HCT116 (cell line): Measurements from ENCODE around the gene ABTB2.

Experiments used
- EGR1 ChIP-seq: IDR thresholded peaks from 2 replicates; pipeline ENCODE4 v1.6.1; 2012; ENCODE audit warnings: low read depth
- EZH2phosphoT487 ChIP-seq: fragments of 200-600 bp; IDR thresholded peaks from 2 replicates; pipeline ENCODE4 v1.6.1; 2018; ENCODE audit warnings: antibody characterized with exemption, borderline replicate concordance
- FOSL1 ChIP-seq: IDR thresholded peaks from 2 replicates; pipeline ENCODE4 v1.6.1; 2012; ENCODE audit warnings: low read depth
- POLR2A ChIP-seq: IDR thresholded peaks from 2 replicates; pipeline ENCODE4 v1.7.0; 2011; ENCODE audit warnings: borderline replicate concordance; ENCODE audit not compliant: insufficient read depth, insufficient read length; ENCODE audit errors: extremely low read depth
- POLR2AphosphoS5 ChIP-seq: IDR thresholded peaks from 2 replicates; pipeline ENCODE4 v1.6.1; 2011; ENCODE audit warnings: mild to moderate bottlenecking, low read depth, low read length, moderate library complexity
- RAD21 ChIP-seq: IDR thresholded peaks from 2 replicates; pipeline ENCODE4 v1.6.1; 2012; ENCODE audit warnings: low read depth, mild to moderate bottlenecking
- SP1 ChIP-seq: IDR thresholded peaks from 2 replicates; pipeline ENCODE4 v1.6.1; 2012; ENCODE audit warnings: low read depth
- TF ChIP-seq, protein P1 (sequence below), 3 experiments: fragments of 200-600 bp in 1 of 3; sonication (generic) in 1 of 3; IDR thresholded peaks in 2 of 3; conservative IDR thresholded peaks in 1 of 3; 2 replicates each; pipeline ENCODE4 v1.5.1; 2012 to 2017; ENCODE audit warnings: low read depth in 2 of 3, low read length in 2 of 3, antibody characterized with exemption in 1 of 3, borderline replicate concordance in 1 of 3, control low read depth in 1 of 3, mild to moderate bottlenecking in 1 of 3, mixed read lengths in 1 of 3, mixed run types in 1 of 3, moderate library complexity in 1 of 3; ENCODE audit not compliant: insufficient read depth in 1 of 3
- TF ChIP-seq, protein P2 (sequence below): IDR thresholded peaks from 2 replicates; pipeline ENCODE4 v1.6.1; 2012; ENCODE audit warnings: low read depth
- TF ChIP-seq, protein P3 (sequence below): IDR thresholded peaks from 2 replicates; pipeline ENCODE4 v1.6.1; 2012

DNA sequence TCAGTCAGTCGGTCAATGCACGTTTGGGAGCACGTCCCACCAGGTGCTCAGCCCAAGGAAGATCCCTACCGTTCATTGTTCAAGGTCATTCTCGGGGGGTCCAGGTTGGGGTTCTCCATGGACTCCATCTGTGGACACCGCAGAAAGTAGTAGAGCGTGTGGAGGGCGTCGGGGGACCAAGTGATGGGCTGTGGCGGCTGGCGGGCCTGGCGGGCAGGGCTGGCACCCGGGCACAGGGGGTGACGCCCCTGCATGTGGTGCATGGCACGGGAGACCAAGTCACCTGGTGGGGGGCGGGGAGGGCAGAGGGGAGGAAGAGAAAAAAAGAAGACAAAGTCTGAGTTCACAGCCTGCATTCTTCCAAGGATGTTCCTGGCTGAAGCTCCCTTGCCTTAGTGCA is 160.6 kb downstream of the ABTB2 start:
- TF ChIP-seq POLR2A: no peak
- TF ChIP-seq EGR1: no peak
- TF ChIP-seq POLR2AphosphoS5: no peak
- TF ChIP-seq, protein P1, sequence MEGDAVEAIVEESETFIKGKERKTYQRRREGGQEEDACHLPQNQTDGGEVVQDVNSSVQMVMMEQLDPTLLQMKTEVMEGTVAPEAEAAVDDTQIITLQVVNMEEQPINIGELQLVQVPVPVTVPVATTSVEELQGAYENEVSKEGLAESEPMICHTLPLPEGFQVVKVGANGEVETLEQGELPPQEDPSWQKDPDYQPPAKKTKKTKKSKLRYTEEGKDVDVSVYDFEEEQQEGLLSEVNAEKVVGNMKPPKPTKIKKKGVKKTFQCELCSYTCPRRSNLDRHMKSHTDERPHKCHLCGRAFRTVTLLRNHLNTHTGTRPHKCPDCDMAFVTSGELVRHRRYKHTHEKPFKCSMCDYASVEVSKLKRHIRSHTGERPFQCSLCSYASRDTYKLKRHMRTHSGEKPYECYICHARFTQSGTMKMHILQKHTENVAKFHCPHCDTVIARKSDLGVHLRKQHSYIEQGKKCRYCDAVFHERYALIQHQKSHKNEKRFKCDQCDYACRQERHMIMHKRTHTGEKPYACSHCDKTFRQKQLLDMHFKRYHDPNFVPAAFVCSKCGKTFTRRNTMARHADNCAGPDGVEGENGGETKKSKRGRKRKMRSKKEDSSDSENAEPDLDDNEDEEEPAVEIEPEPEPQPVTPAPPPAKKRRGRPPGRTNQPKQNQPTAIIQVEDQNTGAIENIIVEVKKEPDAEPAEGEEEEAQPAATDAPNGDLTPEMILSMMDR (IDR thresholded peaks at IDR 0.05 in 2 of 3, conservative IDR thresholded peaks at IDR 0.05 in 1 of 3; ENCODE audit: borderline replicate concordance in 1 of 3, insufficient read depth in 1 of 3, low read depth in 2 of 3, low read length in 2 of 3): no peak
- no peak for TF ChIP-seq EZH2phosphoT487
- TF ChIP-seq, protein P2, sequence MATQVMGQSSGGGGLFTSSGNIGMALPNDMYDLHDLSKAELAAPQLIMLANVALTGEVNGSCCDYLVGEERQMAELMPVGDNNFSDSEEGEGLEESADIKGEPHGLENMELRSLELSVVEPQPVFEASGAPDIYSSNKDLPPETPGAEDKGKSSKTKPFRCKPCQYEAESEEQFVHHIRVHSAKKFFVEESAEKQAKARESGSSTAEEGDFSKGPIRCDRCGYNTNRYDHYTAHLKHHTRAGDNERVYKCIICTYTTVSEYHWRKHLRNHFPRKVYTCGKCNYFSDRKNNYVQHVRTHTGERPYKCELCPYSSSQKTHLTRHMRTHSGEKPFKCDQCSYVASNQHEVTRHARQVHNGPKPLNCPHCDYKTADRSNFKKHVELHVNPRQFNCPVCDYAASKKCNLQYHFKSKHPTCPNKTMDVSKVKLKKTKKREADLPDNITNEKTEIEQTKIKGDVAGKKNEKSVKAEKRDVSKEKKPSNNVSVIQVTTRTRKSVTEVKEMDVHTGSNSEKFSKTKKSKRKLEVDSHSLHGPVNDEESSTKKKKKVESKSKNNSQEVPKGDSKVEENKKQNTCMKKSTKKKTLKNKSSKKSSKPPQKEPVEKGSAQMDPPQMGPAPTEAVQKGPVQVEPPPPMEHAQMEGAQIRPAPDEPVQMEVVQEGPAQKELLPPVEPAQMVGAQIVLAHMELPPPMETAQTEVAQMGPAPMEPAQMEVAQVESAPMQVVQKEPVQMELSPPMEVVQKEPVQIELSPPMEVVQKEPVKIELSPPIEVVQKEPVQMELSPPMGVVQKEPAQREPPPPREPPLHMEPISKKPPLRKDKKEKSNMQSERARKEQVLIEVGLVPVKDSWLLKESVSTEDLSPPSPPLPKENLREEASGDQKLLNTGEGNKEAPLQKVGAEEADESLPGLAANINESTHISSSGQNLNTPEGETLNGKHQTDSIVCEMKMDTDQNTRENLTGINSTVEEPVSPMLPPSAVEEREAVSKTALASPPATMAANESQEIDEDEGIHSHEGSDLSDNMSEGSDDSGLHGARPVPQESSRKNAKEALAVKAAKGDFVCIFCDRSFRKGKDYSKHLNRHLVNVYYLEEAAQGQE: no peak
- TF ChIP-seq, protein P3, sequence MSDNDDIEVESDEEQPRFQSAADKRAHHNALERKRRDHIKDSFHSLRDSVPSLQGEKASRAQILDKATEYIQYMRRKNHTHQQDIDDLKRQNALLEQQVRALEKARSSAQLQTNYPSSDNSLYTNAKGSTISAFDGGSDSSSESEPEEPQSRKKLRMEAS: no peak
- no peak for TF ChIP-seq SP1
- no peak for TF ChIP-seq RAD21
- no peak for TF ChIP-seq FOSL1
